ENCODE data around the gene SLC7A14. TPM values are rescaled to one million over a fixed set of nuclear protein-coding genes. Genes with fewer than 3 reads are reported as not detected.

The SLC7A14 gene
- total RNA-seq, 2 experiments from 2014 or later, result not detected

- TF ChIP-seq CTCF (conservative IDR thresholded peaks at IDR 0.05; ENCODE audit: low read length) (no peak), EZH2phosphoT487 (IDR thresholded peaks at IDR 0.05; ENCODE audit: borderline replicate concordance, low read depth, low read length) (no peak)
- ChIA-PET POLR2A (interaction anchor here (0.6 to 0.7 kb wide), 2 partner anchors 15 to 173 kb away, joined by 3 read pairs; no protein-coding TSS in a partner anchor), CTCF (ENCODE audit: unreplicated experiment) (no interaction called here)
- H3K27ac ChIP-seq (ENCODE audit: low read depth, low read length, poor library complexity, severe bottlenecking), result no peak overlapping the region
- H2AFZ ChIP-seq (ENCODE audit: low read length), result no peak overlapping the region
- H3K4me3 ChIP-seq (ENCODE audit: low read depth, low read length, poor library complexity, severe bottlenecking), result no peak overlapping the region
- no peaks in the 10 kb centered on the region for H3K9me2 ChIP-seq (ENCODE audit: insufficient read depth, low read length)
- H4K20me1 ChIP-seq (ENCODE audit: insufficient read depth, low read length), result no peaks in the 10 kb centered on the region
- no peak overlapping the region for H3K4me2 ChIP-seq (ENCODE audit: low read length)
- no peaks in the 10 kb centered on the region for H3K79me2 ChIP-seq (ENCODE audit: insufficient read depth, low read depth, low read length)
- DNase-seq (ENCODE audit: low spot score), result no peak
- H3K36me3 ChIP-seq (ENCODE audit: insufficient read depth, low read length), result no peaks in the 10 kb centered on the region
- intact Hi-C loops (cut with micrococcal nuclease; ENCODE audit: unreplicated experiment), result no loop called here
- no peaks in the 10 kb centered on the region for H3K9me3 ChIP-seq (ENCODE audit: low read length)
- H3K4me1 ChIP-seq (ENCODE audit: insufficient read depth, low read length, poor library complexity, severe bottlenecking), result no peaks in the 10 kb centered on the region
- no TSS peak for BruUV-seq (replicated peaks)
Observed at GRCh38 chr3:170560296-170560695, 25.6 kb downstream of the SLC7A14 start.

- Histone ChIP-seq H4K20me1 (ENCODE audit: insufficient read depth, low read length) (no peaks in the 10 kb centered on the region), H3K4me1 (ENCODE audit: insufficient read depth, low read length, poor library complexity, severe bottlenecking) (no peaks in the 10 kb centered on the region), H3K9me2 (ENCODE audit: insufficient read depth, low read length) (no peaks in the 10 kb centered on the region), H3K4me3 (ENCODE audit: low read depth, low read length, poor library complexity, severe bottlenecking) (no peak overlapping the region), H3K27ac (ENCODE audit: low read depth, low read length, poor library complexity, severe bottlenecking) (no peak overlapping the region), H3K79me2 (ENCODE audit: insufficient read depth, low read depth, low read length) (no peaks in the 10 kb centered on the region), H3K9me3 (ENCODE audit: low read length) (no peaks in the 10 kb centered on the region), H3K36me3 (ENCODE audit: insufficient read depth, low read length) (no peaks in the 10 kb centered on the region), H2AFZ (ENCODE audit: low read length) (no peak overlapping the region), H3K4me2 (ENCODE audit: low read length) (no peak overlapping the region)
- no TSS peak for BruUV-seq (replicated peaks)
- intact Hi-C loops (cut with micrococcal nuclease; ENCODE audit: unreplicated experiment), result no loop called here
- no peak for DNase-seq (ENCODE audit: low spot score)
- TF ChIP-seq EZH2phosphoT487 (IDR thresholded peaks at IDR 0.05; ENCODE audit: borderline replicate concordance, low read depth, low read length), result no peak
- TF ChIP-seq CTCF (conservative IDR thresholded peaks at IDR 0.05; ENCODE audit: low read length), result no peak
- POLR2A ChIA-PET, result interaction anchor here (0.6 to 1.1 kb wide), 3 partner anchors 8 to 100 kb away, joined by 3 to 4 read pairs (median 3); no protein-coding TSS in a partner anchor
- CTCF ChIA-PET (ENCODE audit: unreplicated experiment), result no interaction called here
Observed at GRCh38 chr3:170558427-170558826, 27.4 kb downstream of the SLC7A14 start.

- ChIA-PET CTCF (ENCODE audit: unreplicated experiment) (no interaction called here), POLR2A (no interaction called here)
- Histone ChIP-seq H3K4me3 (ENCODE audit: low read depth, low read length, poor library complexity, severe bottlenecking) (no peak overlapping the region), H3K9me2 (ENCODE audit: insufficient read depth, low read length) (no peaks in the 10 kb centered on the region), H3K9me3 (ENCODE audit: low read length) (no peaks in the 10 kb centered on the region), H3K27ac (ENCODE audit: low read depth, low read length, poor library complexity, severe bottlenecking) (no peak overlapping the region), H4K20me1 (ENCODE audit: insufficient read depth, low read length) (no peaks in the 10 kb centered on the region), H3K4me2 (ENCODE audit: low read length) (no peak overlapping the region), H3K79me2 (ENCODE audit: insufficient read depth, low read depth, low read length) (no peaks in the 10 kb centered on the region), H3K36me3 (ENCODE audit: insufficient read depth, low read length) (no peaks in the 10 kb centered on the region), H2AFZ (ENCODE audit: low read length) (no peak overlapping the region), H3K4me1 (ENCODE audit: insufficient read depth, low read length, poor library complexity, severe bottlenecking) (no peaks in the 10 kb centered on the region)
- no peak for DNase-seq (ENCODE audit: low spot score)
- intact Hi-C loops (cut with micrococcal nuclease; ENCODE audit: unreplicated experiment), result no loop called here
- no TSS peak for BruUV-seq (replicated peaks)
- TF ChIP-seq EZH2phosphoT487 (IDR thresholded peaks at IDR 0.05; ENCODE audit: borderline replicate concordance, low read depth, low read length) (no peak), CTCF (conservative IDR thresholded peaks at IDR 0.05; ENCODE audit: low read length) (no peak)
Observed at GRCh38 chr3:170555329-170555728, 30.5 kb downstream of the SLC7A14 start.
